K562 (cell line): ENCODE results near the gene SPIB. TPM values are rescaled to one million over a fixed set of nuclear protein-coding genes. Genes with fewer than 3 reads are reported as not detected.

Experiments used
- ATAC-seq: fragments of 200-7000 bp; cut with Tn5 transposase; 3 replicates; pipeline ENCODE4 v1.9.1; 2020; ENCODE audit warnings: moderate library complexity
- BruUV-seq: library from RNA; stranded (reverse); fragments of 400-500 nt; replicated peaks from 2 replicates; lab custom pipeline; 2021; lab: Mats Ljungman, UMichigan
- CTCF ChIA-PET: fragments of 300-600 bp; formaldehyde crosslinking; extraction: SDS; loops from one replicate; lab custom pipeline; 2021; ENCODE audit warnings: low intra/inter-chr PET ratio; lab: Yijun Ruan, JAX
- POLR2A ChIA-PET: fragments of 300-600, 350-650 bp; sonication (Branson Sonifier 250); formaldehyde crosslinking; extraction: SDS; loops from one replicate; lab custom pipeline; 2021; ENCODE audit warnings: antibody characterized with exemption, inconsistent platforms; lab: Yijun Ruan, JAX
- DNase-seq, 4 experiments: peaks; one replicate each; pipeline versions ENCODE4 v3.0.0 to v3.0.0-alpha.2; 2011 to 2018; ENCODE audit warnings: low spot score in 3 of 4, mixed read lengths in 3 of 4; ENCODE audit errors: extremely low read depth in 1 of 4
- FAIRE-seq: peaks from 2 replicates; lab custom pipeline; 2011; peaks lifted over from hg19 to GRCh38; lab: Jason Lieb, UNC
- H2AFZ ChIP-seq: 2 replicates; pipeline ENCODE4 v1.6.0; 2011; ENCODE audit warnings: low read depth, low read length, control low read depth, inconsistent platforms
- H3K27ac ChIP-seq: fragments of 200-600 bp; 3 replicates; pipeline ENCODE4 v1.8.0; 2011; ENCODE audit warnings: low read depth, mild to moderate bottlenecking, control low read depth, inconsistent platforms, low read length, moderate library complexity, mixed read lengths; ENCODE audit errors: extremely low read depth
- H3K27me3 ChIP-seq, 2 experiments: fragments of 300-600 bp in 1 of 2; 2 replicates in 1 of 2; 3 replicates in 1 of 2; pipeline versions ENCODE4 v1.6.0 to v1.8.0; 2011; ENCODE audit warnings: inconsistent platforms in 2 of 2, low read length in 2 of 2, mild to moderate bottlenecking in 1 of 2, mixed read lengths in 1 of 2, moderate library complexity in 1 of 2; ENCODE audit not compliant: control insufficient read depth in 2 of 2, insufficient read depth in 2 of 2
- H3K36me3 ChIP-seq: fragments of 300-600 bp; 3 replicates; pipeline ENCODE4 v1.8.0; 2011; ENCODE audit warnings: mild to moderate bottlenecking, low read length, inconsistent platforms; ENCODE audit not compliant: control insufficient read depth, insufficient read depth
- H3K4me1 ChIP-seq, 2 experiments: fragments of 200-600 bp in 1 of 2; replicated peaks in 1 of 2; 2 replicates in 1 of 2; 3 replicates in 1 of 2; pipeline versions ENCODE4 v1.5.1 to v1.8.0; 2011; ENCODE audit warnings: inconsistent platforms in 2 of 2, low read length in 2 of 2, mild to moderate bottlenecking in 1 of 2, mixed read lengths in 1 of 2, moderate library complexity in 1 of 2; ENCODE audit not compliant: control insufficient read depth in 2 of 2, insufficient read depth in 2 of 2
- H3K4me2 ChIP-seq: 2 replicates; pipeline ENCODE4 v1.6.1; 2011; ENCODE audit warnings: low read length, control low read depth, inconsistent platforms, mixed read lengths; ENCODE audit not compliant: insufficient read depth
- H3K4me3 ChIP-seq: fragments of 200-600 bp; sonication (generic), shearing (Covaris generic); 2 replicates; pipeline ENCODE4 v1.5.1; 2016; ENCODE audit warnings: control low read depth, inconsistent platforms
- H3K79me2 ChIP-seq: fragments of 200-600 bp; 3 replicates; pipeline ENCODE4 v1.8.0; 2011; ENCODE audit warnings: low read length, inconsistent platforms; ENCODE audit not compliant: control insufficient read depth, insufficient read depth
- H3K9ac ChIP-seq, 2 experiments: 2 replicates each; pipeline versions ENCODE4 v1.6.0 to v1.6.1; 2011; ENCODE audit warnings: low read depth in 2 of 2, low read length in 2 of 2, control low read depth in 1 of 2, inconsistent platforms in 1 of 2, mild to moderate bottlenecking in 1 of 2, mixed read lengths in 1 of 2; ENCODE audit not compliant: insufficient read depth in 1 of 2
- H3K9me1 ChIP-seq: one replicate; pipeline ENCODE4 v1.6.0; 2011; ENCODE audit warnings: inconsistent platforms, mild to moderate bottlenecking, low read length, moderate library complexity; ENCODE audit not compliant: control insufficient read depth, insufficient read depth
- H3K9me3 ChIP-seq: replicated peaks from 2 replicates; pipeline ENCODE4 v1.5.1; 2011; ENCODE audit warnings: low read depth, low read length, inconsistent platforms; ENCODE audit not compliant: control insufficient read depth, insufficient read depth
- H4K20me1 ChIP-seq: replicated peaks from 2 replicates; pipeline ENCODE4 v1.6.1; 2011; ENCODE audit warnings: low read length, inconsistent platforms, mixed read lengths; ENCODE audit not compliant: control insufficient read depth, insufficient read depth
- CREB1 ChIP-seq, 2 experiments: sonication (generic) in 1 of 2; formaldehyde crosslinking in 1 of 2; IDR thresholded peaks; 2 replicates each; pipeline versions ENCODE4 v1.6.1 to v1.8.0; 2012 to 2022; ENCODE audit warnings: inconsistent platforms in 1 of 2, mild to moderate bottlenecking in 1 of 2, missing genetic modification reagents in 1 of 2, moderate library complexity in 1 of 2
- CREBBP ChIP-seq: IDR thresholded peaks from one replicate; pipeline ENCODE4 v1.6.1; 2012; ENCODE audit warnings: low read depth, mild to moderate bottlenecking, control low read depth, inconsistent platforms, low read length
- CREM ChIP-seq: IDR thresholded peaks from 2 replicates; pipeline ENCODE4 v1.6.1; 2014; ENCODE audit warnings: antibody characterized with exemption, low read depth
- CTCF ChIP-seq, 3 experiments: IDR thresholded peaks in 2 of 3; conservative IDR thresholded peaks in 1 of 3; 2 replicates each; pipeline ENCODE4 v1.5.1; 2011 to 2012; ENCODE audit warnings: low read length in 3 of 3, mild to moderate bottlenecking in 3 of 3, control low read depth in 2 of 3, improper control_type of control experiment in 1 of 3, inconsistent platforms in 1 of 3, low read depth in 1 of 3, mixed read lengths in 1 of 3, moderate library complexity in 1 of 3; ENCODE audit not compliant: insufficient read depth in 2 of 3
- KDM4B ChIP-seq, 2 experiments: fragments of 450-650 bp in 1 of 2; sonication (generic) in 1 of 2; IDR thresholded peaks; 2 replicates each; pipeline ENCODE4 v1.6.1; 2016 to 2017; ENCODE audit warnings: borderline replicate concordance in 2 of 2, antibody characterized with exemption in 1 of 2, low read depth in 1 of 2, mild to moderate bottlenecking in 1 of 2
- RAD21 ChIP-seq, 2 experiments: fragments of 250-450 bp in 1 of 2; fragments of 450-650 bp in 1 of 2; sonication (Bioruptor Pico) in 1 of 2; formaldehyde crosslinking in 1 of 2; IDR thresholded peaks in 1 of 2; conservative IDR thresholded peaks in 1 of 2; 2 replicates each; pipeline versions ENCODE4 v1.4.0 to v1.8.0; 2020 to 2022; ENCODE audit warnings: mild to moderate bottlenecking in 2 of 2, moderate library complexity in 1 of 2
- RCOR1 ChIP-seq, 2 experiments: IDR thresholded peaks; 2 replicates each; pipeline ENCODE4 v1.6.1; 2012; ENCODE audit warnings: low read depth in 2 of 2, low read length in 2 of 2, borderline replicate concordance in 1 of 2, improper control_type of control experiment in 1 of 2
- SNRNP70 ChIP-seq: fragments of 200-400 bp; formaldehyde crosslinking; optimal IDR thresholded peaks from 2 replicates; pipeline ENCODE3; 2017; ENCODE audit warnings: low read depth, low read length
- TCFL5 ChIP-seq: fragments of 250-450 bp; sonication (Bioruptor Pico); conservative IDR thresholded peaks from 2 replicates; pipeline ENCODE4 v1.6.1; 2021; ENCODE audit warnings: mild to moderate bottlenecking, moderate library complexity, matching md5 sums
- XRCC3 ChIP-seq: fragments of 450-650 bp; IDR thresholded peaks from 2 replicates; pipeline ENCODE4 v1.6.1; 2017; ENCODE audit warnings: mild to moderate bottlenecking, moderate library complexity
- ZBTB11 ChIP-seq, 3 experiments: fragments of 200-800 bp in 1 of 3; fragments of 250-450 bp in 1 of 3; fragments of 450-650 bp in 1 of 3; sonication (Bioruptor Pico) in 1 of 3; sonication (Bioruptor generic) in 1 of 3; formaldehyde crosslinking in 1 of 3; IDR thresholded peaks; 2 replicates each; pipeline versions ENCODE4 v1.6.1 to v1.8.0; 2016 to 2022; ENCODE audit warnings: mild to moderate bottlenecking in 2 of 3, missing genetic modification characterization in 2 of 3, missing compliant biosample characterization in 1 of 3, moderate library complexity in 1 of 3
- ZFX ChIP-seq: sonication (generic); formaldehyde crosslinking; IDR thresholded peaks from 2 replicates; pipeline ENCODE4 v1.8.0; 2022; ENCODE audit warnings: mild to moderate bottlenecking, missing genetic modification reagents, moderate library complexity
- WGBS: fragments of 100-300 bp; shearing (Covaris generic); methylation state at CpG from one replicate; pipeline ENCODE4 v1.1.6; 2016; ENCODE audit warnings: low coverage, mixed read lengths; ENCODE audit not compliant: insufficient coverage; ENCODE audit errors: missing lambda C conversion rate; 5-methylcytosine and 5-hydroxymethylcytosine counted together
- in situ Hi-C: fragments of 300-500 bp; cut with MboI; formaldehyde crosslinking; loops from 4 replicates; pipeline ENCODE4 v1.15.0; 2018; ENCODE audit warnings: inconsistent platforms, mixed read lengths
- intact Hi-C: fragments of 100-400 bp; cut with micrococcal nuclease; formaldehyde crosslinking; loops from 2 replicates; pipeline ENCODE4 v1.14.2; 2022
- polyA plus RNA-seq, 8 experiments: library from polyadenylated mRNA; depleted of rRNA in 4 of 8; stranded (reverse) in 5 of 8; unstranded in 3 of 8; fragments of >200 nt; fragmentation: Nextera tagmentation in 2 of 8; fragmentation: Illumina TruSeq in 1 of 8; extraction: Ambion mirVana in 2 of 8; extraction: Trizol in 1 of 8; gene quantifications; 2 replicates each; pipeline versions ENCODE4 v1.2.1 to v1.2.3, GENCODE V29; 2011 to 2014; ENCODE audit warnings: inconsistent platforms in 1 of 8, missing spikeins in 1 of 8
- total RNA-seq, 7 experiments: library from RNA; depleted of rRNA in 6 of 7; stranded (reverse); fragments of >200 nt in 6 of 7; fragmentation: Illumina TruSeq in 2 of 7; extraction: Trizol in 2 of 7; gene quantifications; 2 replicates each; pipeline versions ENCODE4 v1.2.1 to v1.2.3, GENCODE V29; 2011 to 2021; ENCODE audit warnings: low replicate concordance in 1 of 7
- TF ChIP-seq, protein P1 (sequence below): sonication (generic); formaldehyde crosslinking; IDR thresholded peaks from 2 replicates; pipeline ENCODE4 v1.8.0; 2022; ENCODE audit warnings: missing genetic modification reagents, mild to moderate bottlenecking, moderate library complexity, borderline replicate concordance

SPIB gene
- total and polyA plus RNA-seq, 9 of the 15 experiments (the other 6 are each of a cell fraction or from before 2014, with no cell fraction given): 0.06 to 1.0 (median 0.43) TPM; not detected in 1

- Histone ChIP-seq H3K9me3 (no peaks in the 10 kb centered on the region), H3K27ac (no peak overlapping the region), H3K79me2 (no peaks in the 10 kb centered on the region), H4K20me1 (no peaks in the 10 kb centered on the region), H3K4me3 (no peak overlapping the region), H3K9me1 (no peaks in the 10 kb centered on the region), H3K4me1 (peaks cover 12 to 40% of the 10 kb centered on the region in 2 experiments; a peak in 4 of 5 replicates), H3K4me2 (peak overlapping the region; percentile 21), H2AFZ (peak overlapping the region; percentile 85), H3K9ac (peak overlapping the region in 1 of 2 experiments; percentile 53; a peak in 2 of 4 replicates), H3K27me3 (peaks cover 0 to 18% of the 10 kb centered on the region in 2 experiments; a peak in 2 of 5 replicates), H3K36me3 (no peaks in the 10 kb centered on the region)
- in situ Hi-C loops: no loop called here
- intact Hi-C loops: no loop called here
- WGBS: 24% methylated on average over 23 of the region's 29 CpGs
- ATAC-seq: peak; percentile 92
- FAIRE-seq: peak; percentile 89
- peak; percentile 74 to 82 (median 78) for DNase-seq
- ChIA-PET CTCF (no interaction called here), POLR2A (interaction anchor here (0.6 to 1.5 kb wide), 7 partner anchors 8 to 109 kb away, joined by 3 to 9 read pairs (median 5); partner anchors contain the start of gene POLD1)
- no TSS peak for BruUV-seq
- TF ChIP-seq ZFX (CRISPR knock-in tag) (peak; percentile 50), TCFL5 (CRISPR knock-in tag) (no peak), RAD21 (CRISPR knock-in tag; conservative IDR thresholded peaks at IDR 0.05 in 1 of 2, IDR thresholded peaks at IDR 0.05 in 1 of 2) (peak in 1 of 2 experiments; percentile 41; a peak in 2 of 4 replicates), RCOR1 (IDR thresholded peaks at IDR 0.05; ENCODE audit: borderline replicate concordance in 1 of 2, low read depth in 2 of 2, low read length in 2 of 2) (peak in 1 of 2 experiments; percentile 56; a peak in 1 of 4 replicates), CREB1 (IDR thresholded peaks at IDR 0.05) (no peak), CREB1 (CRISPR knock-in tag; IDR thresholded peaks at IDR 0.05) (peak; percentile 25), CTCF (IDR thresholded peaks at IDR 0.05 in 2 of 3, conservative IDR thresholded peaks at IDR 0.05 in 1 of 3; ENCODE audit: insufficient read depth in 2 of 3, low read depth in 1 of 3, low read length in 3 of 3) (peak; percentile 56 to 74 (median 69)), CREM (peak; percentile 68), ZBTB11 (CRISPR knock-in tag; IDR thresholded peaks at IDR 0.05) (peak in 1 of 3 experiments; percentile 59; a peak in 2 of 6 replicates), SNRNP70 (no peak), CREBBP (no peak), KDM4B (IDR thresholded peaks at IDR 0.05; ENCODE audit: borderline replicate concordance in 2 of 2, low read depth in 1 of 2) (no peak), XRCC3 (no peak)
- TF ChIP-seq, protein P1, sequence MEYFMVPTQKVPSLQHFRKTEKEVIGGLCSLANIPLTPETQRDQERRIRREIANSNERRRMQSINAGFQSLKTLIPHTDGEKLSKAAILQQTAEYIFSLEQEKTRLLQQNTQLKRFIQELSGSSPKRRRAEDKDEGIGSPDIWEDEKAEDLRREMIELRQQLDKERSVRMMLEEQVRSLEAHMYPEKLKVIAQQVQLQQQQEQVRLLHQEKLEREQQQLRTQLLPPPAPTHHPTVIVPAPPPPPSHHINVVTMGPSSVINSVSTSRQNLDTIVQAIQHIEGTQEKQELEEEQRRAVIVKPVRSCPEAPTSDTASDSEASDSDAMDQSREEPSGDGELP (CRISPR knock-in tag): peak; percentile 52; the same call in 1 of the 2 replicates
Measured at GRCh38 chr19:50465986-50466705, 47.4 kb downstream of the SPIB start.
